Glutamatergic neuron (in vitro differentiated cells): ENCODE results near the gene TCF12. TPM values are rescaled to one million over a fixed set of nuclear protein-coding genes. Genes with fewer than 3 reads are reported as not detected.

Source experiments
- DNase-seq: peaks from one replicate; pipeline ENCODE4 v3.0.0; 2022
- H3K27ac Mint-ChIP-seq: one replicate; pipeline ENCODE4 v1.8.0; 2020; ENCODE audit warnings: mild to moderate bottlenecking, mixed read lengths, inconsistent platforms; ENCODE audit not compliant: unreplicated experiment
- H3K27me3 Mint-ChIP-seq: one replicate; pipeline ENCODE4 v1.8.0; 2020; ENCODE audit warnings: mild to moderate bottlenecking, moderate library complexity, mixed read lengths, inconsistent platforms; ENCODE audit not compliant: unreplicated experiment
- H3K36me3 Mint-ChIP-seq: one replicate; pipeline ENCODE4 v1.8.0; 2020; ENCODE audit warnings: mild to moderate bottlenecking, mixed read lengths, inconsistent platforms; ENCODE audit not compliant: unreplicated experiment
- H3K4me1 Mint-ChIP-seq: one replicate; pipeline ENCODE4 v1.8.0; 2020; ENCODE audit warnings: mild to moderate bottlenecking, low read depth, mixed read lengths, inconsistent platforms; ENCODE audit not compliant: unreplicated experiment
- H3K4me3 Mint-ChIP-seq: one replicate; pipeline ENCODE4 v1.8.0; 2020; ENCODE audit warnings: mild to moderate bottlenecking, mixed read lengths, inconsistent platforms; ENCODE audit not compliant: unreplicated experiment
- H3K9me3 Mint-ChIP-seq: one replicate; pipeline ENCODE4 v1.8.0; 2020; ENCODE audit warnings: mild to moderate bottlenecking, moderate library complexity, mixed read lengths, inconsistent platforms; ENCODE audit not compliant: unreplicated experiment
- CTCF ChIP-seq: fragments of 200-600 bp; sonication (generic); IDR thresholded peaks from one replicate; pipeline ENCODE4 v1.5.0; 2021; ENCODE audit not compliant: partially characterized antibody, unreplicated experiment
- total RNA-seq: library from RNA; stranded (reverse); fragmentation: NEBNext Ultra II Directional; extraction: Animal tissue kit (Norgen Biotek cat#: 25700); gene quantifications from one replicate; pipeline ENCODE4 v1.2.1, GENCODE V29; 2021; ENCODE audit not compliant: unreplicated experiment

The TCF12 gene
- total RNA-seq, 1 donor from 2014 or later: 140 TPM

- no peak for TF ChIP-seq CTCF
- Mint-ChIP-seq H3K4me3 (no peak overlapping the region), H3K27me3 (peaks cover 11% of the 10 kb centered on the region), H3K4me1 (peaks cover 34% of the 10 kb centered on the region), H3K9me3 (peaks cover 20% of the 10 kb centered on the region), H3K36me3 (peaks cover 9% of the 10 kb centered on the region), H3K27ac (peak overlapping the region; percentile 81)
- no peak for DNase-seq
These were observed 327.3 kb downstream of the TCF12 start for GRCh38 chr15:57245714-57246113.

DNA sequence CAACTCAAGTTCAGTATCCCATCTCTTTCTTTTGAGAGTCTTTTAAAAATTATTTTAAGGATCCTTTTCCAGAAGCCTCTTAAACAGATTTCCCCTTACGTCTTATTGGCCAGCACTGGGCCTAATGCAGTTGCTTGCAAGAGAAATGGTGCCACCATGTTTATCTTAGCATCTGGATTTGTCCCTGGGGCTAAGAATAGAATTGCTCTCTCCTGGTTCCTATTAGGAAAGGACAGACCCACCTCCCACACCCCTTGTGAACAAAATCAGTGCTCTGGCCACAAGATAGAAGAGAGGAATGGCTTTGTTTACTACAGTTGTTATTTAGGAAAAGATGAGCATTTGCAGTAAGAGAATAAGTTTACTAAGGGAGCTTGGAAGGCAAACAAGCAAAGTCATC lies 329.6 kb downstream of the TCF12 start:
- TF ChIP-seq CTCF: no peak
- Mint-ChIP-seq H3K9me3 (peaks cover 17% of the 10 kb centered on the region), H3K36me3 (peaks cover 9% of the 10 kb centered on the region)

GRCh38 chr15:57251308-57251707 lies 332.9 kb downstream of the TCF12 start:
- Mint-ChIP-seq H3K4me1 (peaks cover 44% of the 10 kb centered on the region), H3K4me3 (no peak overlapping the region), H3K27me3 (no peaks in the 10 kb centered on the region), H3K36me3 (peaks cover 9% of the 10 kb centered on the region), H3K9me3 (peaks cover 9% of the 10 kb centered on the region), H3K27ac (peak overlapping the region; percentile 77)
- no peak for TF ChIP-seq CTCF
- DNase-seq: no peak

More for the DNA sequence above, 329.6 kb downstream of the TCF12 start:
- Mint-ChIP-seq H3K27ac (peak overlapping the region; percentile 30), H3K4me3 (no peak overlapping the region), H3K4me1 (peaks cover 48% of the 10 kb centered on the region), H3K27me3 (peaks cover 7% of the 10 kb centered on the region)
- no peak for DNase-seq

- Mint-ChIP-seq H3K4me1 (peaks cover 40% of the 10 kb centered on the region), H3K27ac (peak overlapping the region; percentile 94), H3K36me3 (peaks cover 5% of the 10 kb centered on the region), H3K4me3 (peak overlapping the region; percentile 50), H3K27me3 (no peaks in the 10 kb centered on the region), H3K9me3 (peaks cover 8% of the 10 kb centered on the region)
- no peak for DNase-seq
- TF ChIP-seq CTCF: no peak
These were observed 333.5 kb downstream of the TCF12 start for GRCh38 chr15:57251941-57252340.

- Mint-ChIP-seq H3K4me3 (no peak overlapping the region), H3K36me3 (no peaks in the 10 kb centered on the region), H3K4me1 (peaks cover 34% of the 10 kb centered on the region), H3K9me3 (peaks cover 6% of the 10 kb centered on the region), H3K27ac (peak overlapping the region; percentile 94), H3K27me3 (no peaks in the 10 kb centered on the region)
- no peak for TF ChIP-seq CTCF
- no peak for DNase-seq
These were observed 334.6 kb downstream of the TCF12 start for GRCh38 chr15:57253082-57253481.
